Measurements from ENCODE around the gene MAPT. TPM values are rescaled to one million over a fixed set of nuclear protein-coding genes. Genes with fewer than 3 reads are reported as not detected.

Gene MAPT
- total and polyA plus RNA-seq, 2 of the 4 experiments (the other 2 are of a cell fraction) = 0.18 to 0.19 TPM

DNA sequence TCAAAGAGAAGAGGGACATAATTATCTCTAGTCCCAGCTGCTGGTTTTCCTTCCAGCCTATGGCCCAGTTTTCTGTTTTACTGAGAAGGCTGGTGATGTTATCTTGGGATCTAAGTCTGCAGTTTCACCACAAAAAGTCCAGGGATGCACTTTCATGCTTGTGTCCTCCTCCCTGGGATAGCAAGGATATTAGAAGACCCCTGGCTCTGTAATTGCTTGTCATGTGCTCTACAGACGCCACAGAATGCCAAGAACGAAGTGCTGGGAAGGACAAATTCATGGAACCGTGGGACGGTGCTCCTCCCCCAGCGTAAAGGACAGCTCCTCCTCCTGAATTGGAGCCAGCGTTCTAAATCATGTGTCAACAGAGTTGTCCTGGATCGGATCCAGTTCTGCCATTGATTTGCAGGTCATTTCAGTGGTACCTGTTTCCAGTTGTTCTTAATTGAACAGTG, 8.6 kb downstream of the MAPT start:
- Histone ChIP-seq H2AK9ac (replicated peaks; ENCODE audit: low read depth, low read length, poor library complexity) (no peak overlapping the region), H3K4me2 (ENCODE audit: low read depth, low read length) (no peak overlapping the region), H3K79me1 (ENCODE audit: low read depth in 1 of 2, low read length in 2 of 2) (no peaks in the 10 kb centered on the region), H3K9ac (ENCODE audit: low read depth, low read length) (no peak overlapping the region), H3K36me3 (ENCODE audit: control insufficient read depth, insufficient read depth, low read length) (no peaks in the 10 kb centered on the region), H3K9me3 (ENCODE audit: control insufficient read depth, insufficient read depth, low read length) (no peaks in the 10 kb centered on the region), H3K4me3 (ENCODE audit: insufficient read depth, low read depth, low read length) (no peak overlapping the region), H3K27me3 (ENCODE audit: control insufficient read depth, insufficient read depth, low read length) (peaks cover 59% of the 10 kb centered on the region), H2BK5ac (ENCODE audit: low read depth, low read length, poor library complexity, severe bottlenecking) (no peak overlapping the region), H4K20me1 (ENCODE audit: insufficient read depth, low read length) (no peaks in the 10 kb centered on the region), H3K27ac (ENCODE audit: insufficient read depth, low read length) (no peak overlapping the region), H3K18ac (ENCODE audit: low read depth, low read length) (no peak overlapping the region), H3K4ac (ENCODE audit: low read depth, low read length) (no peak overlapping the region), H4K8ac (ENCODE audit: low read depth in 2 of 2, low read length in 2 of 2) (no peak overlapping the region), H2BK15ac (ENCODE audit: low read depth, low read length) (no peak overlapping the region), H2BK120ac (ENCODE audit: low read depth, low read length) (no peak overlapping the region), H3K14ac (replicated peaks; ENCODE audit: low read depth, low read length) (no peak overlapping the region), H4K91ac (ENCODE audit: insufficient read depth, low read depth, low read length) (no peak overlapping the region), H3K4me1 (ENCODE audit: control insufficient read depth, insufficient read depth, low read length) (no peaks in the 10 kb centered on the region), H4K5ac (ENCODE audit: low read depth, low read length) (no peak overlapping the region), H2AK5ac (ENCODE audit: low read depth, low read length) (no peak overlapping the region), H3K9me1 (ENCODE audit: insufficient read depth, low read length) (no peaks in the 10 kb centered on the region), H2BK20ac (ENCODE audit: low read depth, low read length) (no peak overlapping the region), H2AFZ (replicated peaks; ENCODE audit: low read length, poor library complexity) (peak overlapping the region; percentile 23), H3K23ac (ENCODE audit: low read depth, low read length) (no peak overlapping the region), H3K56ac (ENCODE audit: extremely low read depth, insufficient read depth, low read length) (no peak overlapping the region)
- intact Hi-C loops (cut with micrococcal nuclease) (no loop called here), dilution Hi-C loops (cut with HindIII; ENCODE audit: low sequenced_read_pairs, unreplicated experiment) (no loop called here), in situ Hi-C loops (cut with MboI; ENCODE audit: low sequenced_read_pairs) (no loop called here)
- WGBS, 2 experiments (ENCODE audit: extremely low coverage in 2 of 2, insufficient read length in 1 of 2) = 25% methylated on average over 7 of the region's 7 CpGs; no CpG with 5 or more reads in 1 of the 2 experiments
- DNase-seq = no peak
- CTCF ChIA-PET = no interaction called here
- no peak for ATAC-seq (ENCODE audit: low read depth)
- no TSS peak for BruUV-seq (replicated peaks)
- POLR2A ChIA-PET (ENCODE audit: unreplicated experiment) = no interaction called here
- TF ChIP-seq RFX5 (IDR thresholded peaks at IDR 0.05; ENCODE audit: low read depth, low read length) = no peak
- TF ChIP-seq CEBPB (IDR thresholded peaks at IDR 0.05; ENCODE audit: low read depth, low read length) = no peak
- no peak for TF ChIP-seq RCOR1 (IDR thresholded peaks at IDR 0.05; ENCODE audit: insufficient replicate concordance, low read length)
- TF ChIP-seq MAZ (IDR thresholded peaks at IDR 0.05; ENCODE audit: borderline replicate concordance, low read depth, low read length) = no peak
- TF ChIP-seq, protein P1, sequence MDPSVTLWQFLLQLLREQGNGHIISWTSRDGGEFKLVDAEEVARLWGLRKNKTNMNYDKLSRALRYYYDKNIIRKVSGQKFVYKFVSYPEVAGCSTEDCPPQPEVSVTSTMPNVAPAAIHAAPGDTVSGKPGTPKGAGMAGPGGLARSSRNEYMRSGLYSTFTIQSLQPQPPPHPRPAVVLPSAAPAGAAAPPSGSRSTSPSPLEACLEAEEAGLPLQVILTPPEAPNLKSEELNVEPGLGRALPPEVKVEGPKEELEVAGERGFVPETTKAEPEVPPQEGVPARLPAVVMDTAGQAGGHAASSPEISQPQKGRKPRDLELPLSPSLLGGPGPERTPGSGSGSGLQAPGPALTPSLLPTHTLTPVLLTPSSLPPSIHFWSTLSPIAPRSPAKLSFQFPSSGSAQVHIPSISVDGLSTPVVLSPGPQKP (IDR thresholded peaks at IDR 0.05; ENCODE audit: borderline replicate concordance, low read depth, low read length) = no peak
- TF ChIP-seq, protein P2, sequence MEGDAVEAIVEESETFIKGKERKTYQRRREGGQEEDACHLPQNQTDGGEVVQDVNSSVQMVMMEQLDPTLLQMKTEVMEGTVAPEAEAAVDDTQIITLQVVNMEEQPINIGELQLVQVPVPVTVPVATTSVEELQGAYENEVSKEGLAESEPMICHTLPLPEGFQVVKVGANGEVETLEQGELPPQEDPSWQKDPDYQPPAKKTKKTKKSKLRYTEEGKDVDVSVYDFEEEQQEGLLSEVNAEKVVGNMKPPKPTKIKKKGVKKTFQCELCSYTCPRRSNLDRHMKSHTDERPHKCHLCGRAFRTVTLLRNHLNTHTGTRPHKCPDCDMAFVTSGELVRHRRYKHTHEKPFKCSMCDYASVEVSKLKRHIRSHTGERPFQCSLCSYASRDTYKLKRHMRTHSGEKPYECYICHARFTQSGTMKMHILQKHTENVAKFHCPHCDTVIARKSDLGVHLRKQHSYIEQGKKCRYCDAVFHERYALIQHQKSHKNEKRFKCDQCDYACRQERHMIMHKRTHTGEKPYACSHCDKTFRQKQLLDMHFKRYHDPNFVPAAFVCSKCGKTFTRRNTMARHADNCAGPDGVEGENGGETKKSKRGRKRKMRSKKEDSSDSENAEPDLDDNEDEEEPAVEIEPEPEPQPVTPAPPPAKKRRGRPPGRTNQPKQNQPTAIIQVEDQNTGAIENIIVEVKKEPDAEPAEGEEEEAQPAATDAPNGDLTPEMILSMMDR (conservative IDR thresholded peaks at IDR 0.05; ENCODE audit: low read depth, low read length) = no peak
- TF ChIP-seq BHLHE40 (IDR thresholded peaks at IDR 0.05; ENCODE audit: low read depth, low read length) = no peak
- no peak for TF ChIP-seq MAFK (IDR thresholded peaks at IDR 0.05; ENCODE audit: low read depth, low read length)
- no peak for TF ChIP-seq POLR2A (IDR thresholded peaks at IDR 0.05; ENCODE audit: low read depth, low read length)
- TF ChIP-seq, protein P3, sequence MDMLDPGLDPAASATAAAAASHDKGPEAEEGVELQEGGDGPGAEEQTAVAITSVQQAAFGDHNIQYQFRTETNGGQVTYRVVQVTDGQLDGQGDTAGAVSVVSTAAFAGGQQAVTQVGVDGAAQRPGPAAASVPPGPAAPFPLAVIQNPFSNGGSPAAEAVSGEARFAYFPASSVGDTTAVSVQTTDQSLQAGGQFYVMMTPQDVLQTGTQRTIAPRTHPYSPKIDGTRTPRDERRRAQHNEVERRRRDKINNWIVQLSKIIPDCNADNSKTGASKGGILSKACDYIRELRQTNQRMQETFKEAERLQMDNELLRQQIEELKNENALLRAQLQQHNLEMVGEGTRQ (IDR thresholded peaks at IDR 0.05; ENCODE audit: low read depth, low read length) = no peak
- no peak for TF ChIP-seq NFE2L2 (IDR thresholded peaks at IDR 0.05; ENCODE audit: low read depth, low read length)
- no peak for TF ChIP-seq SMC3 (IDR thresholded peaks at IDR 0.05; ENCODE audit: low read depth, low read length)
- TF ChIP-seq MXI1 (IDR thresholded peaks at IDR 0.05; ENCODE audit: borderline replicate concordance, low read depth, low read length) = no peak
- no peak for TF ChIP-seq CHD1 (IDR thresholded peaks at IDR 0.05; ENCODE audit: low read depth, low read length)
- no peak for TF ChIP-seq RAD21 (IDR thresholded peaks at IDR 0.05; ENCODE audit: low read length)
- TF ChIP-seq FOS (IDR thresholded peaks at IDR 0.05; ENCODE audit: low read depth, low read length) = no peak

All from IMR-90 (cell line).